GM23338 (cell line): ENCODE measurements around the gene AP2A2.

Experiments
- CREB1 ChIP-seq: fragments of 250-450 bp; sonication (Bioruptor Pico); IDR thresholded peaks from 2 replicates; pipeline ENCODE4 v1.5.0; 2020; ENCODE audit warnings: low read depth, mild to moderate bottlenecking, moderate library complexity
- CTCF ChIP-seq, 2 experiments: fragments of 200-600 bp in 1 of 2; sonication (generic) in 1 of 2; conservative IDR thresholded peaks; 2 replicates each; pipeline versions ENCODE4 v1.5.1 to v1.6.1; 2016 to 2017; ENCODE audit warnings: antibody characterized with exemption in 2 of 2, low read depth in 2 of 2, mild to moderate bottlenecking in 2 of 2, moderate library complexity in 1 of 2
- ETS1 ChIP-seq: IDR thresholded peaks from 2 replicates; pipeline ENCODE4 v1.6.1; 2016; ENCODE audit warnings: antibody characterized with exemption
- EZH2 ChIP-seq: fragments of 200-600 bp; sonication (generic); IDR thresholded peaks from one replicate; pipeline ENCODE4 v1.8.0; 2017; ENCODE audit warnings: antibody characterized with exemption, mild to moderate bottlenecking, low read depth; ENCODE audit not compliant: unreplicated experiment
- EZH2phosphoT487 ChIP-seq: fragments of 200-600 bp; sonication (generic); IDR thresholded peaks from one replicate; pipeline ENCODE4 v1.8.1; 2018; ENCODE audit warnings: antibody characterized with exemption; ENCODE audit not compliant: unreplicated experiment
- NANOG ChIP-seq: IDR thresholded peaks from 2 replicates; pipeline ENCODE4 v1.6.1; 2016; ENCODE audit warnings: antibody characterized with exemption, borderline replicate concordance
- POLR2AphosphoS5 ChIP-seq: IDR thresholded peaks from 2 replicates; pipeline ENCODE4 v1.6.1; 2016; ENCODE audit warnings: antibody characterized with exemption, low read depth
- REST ChIP-seq: IDR thresholded peaks from one replicate; pipeline ENCODE4 v1.6.1; 2018; ENCODE audit warnings: antibody characterized with exemption; ENCODE audit not compliant: unreplicated experiment
- ZNF114 ChIP-seq: fragments of 250-450 bp; sonication (Bioruptor Pico); IDR thresholded peaks from 2 replicates; pipeline ENCODE4 v1.5.0; 2020; ENCODE audit warnings: mild to moderate bottlenecking, moderate library complexity
- ZNF331 ChIP-seq: fragments of 250-450 bp; sonication (Bioruptor Pico); IDR thresholded peaks from 2 replicates; pipeline ENCODE4 v1.5.0; 2020; ENCODE audit warnings: low read depth, mild to moderate bottlenecking, moderate library complexity

DNA sequence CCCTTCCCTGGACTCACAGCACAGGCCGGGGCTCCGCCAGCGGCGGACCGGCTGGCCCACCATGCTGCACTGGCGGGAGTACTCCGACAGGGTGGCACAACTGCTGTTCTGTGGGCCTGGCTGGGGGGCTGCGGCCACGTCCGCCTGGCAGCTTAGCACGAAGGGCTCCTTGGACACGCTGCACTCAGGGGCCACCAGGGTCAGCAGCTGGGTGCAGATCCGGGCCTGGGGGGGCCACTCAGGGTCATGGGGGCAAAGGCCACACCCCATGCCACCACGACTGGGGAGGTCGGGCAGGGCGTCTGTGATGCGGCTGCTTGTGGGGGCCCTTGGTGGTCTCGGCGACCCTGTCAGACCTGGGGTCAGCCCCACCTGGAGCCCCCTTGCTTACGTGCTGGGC is 104.9 kb downstream of the AP2A2 start:
- TF ChIP-seq EZH2phosphoT487 (no peak), CTCF (conservative IDR thresholded peaks at IDR 0.05; ENCODE audit: low read depth in 2 of 2) (no peak), ETS1 (no peak), POLR2AphosphoS5 (no peak), REST (no peak), CREB1 (no peak), EZH2 (no peak), NANOG (no peak), ZNF114 (CRISPR knock-in tag) (no peak), ZNF331 (CRISPR knock-in tag) (no peak)
